Measurements from ENCODE around the gene SSTR3. TPM values are rescaled to one million over a fixed set of nuclear protein-coding genes. Genes with fewer than 3 reads are reported as not detected.

The SSTR3 gene
- total RNA-seq: 1.2 TPM

DNA sequence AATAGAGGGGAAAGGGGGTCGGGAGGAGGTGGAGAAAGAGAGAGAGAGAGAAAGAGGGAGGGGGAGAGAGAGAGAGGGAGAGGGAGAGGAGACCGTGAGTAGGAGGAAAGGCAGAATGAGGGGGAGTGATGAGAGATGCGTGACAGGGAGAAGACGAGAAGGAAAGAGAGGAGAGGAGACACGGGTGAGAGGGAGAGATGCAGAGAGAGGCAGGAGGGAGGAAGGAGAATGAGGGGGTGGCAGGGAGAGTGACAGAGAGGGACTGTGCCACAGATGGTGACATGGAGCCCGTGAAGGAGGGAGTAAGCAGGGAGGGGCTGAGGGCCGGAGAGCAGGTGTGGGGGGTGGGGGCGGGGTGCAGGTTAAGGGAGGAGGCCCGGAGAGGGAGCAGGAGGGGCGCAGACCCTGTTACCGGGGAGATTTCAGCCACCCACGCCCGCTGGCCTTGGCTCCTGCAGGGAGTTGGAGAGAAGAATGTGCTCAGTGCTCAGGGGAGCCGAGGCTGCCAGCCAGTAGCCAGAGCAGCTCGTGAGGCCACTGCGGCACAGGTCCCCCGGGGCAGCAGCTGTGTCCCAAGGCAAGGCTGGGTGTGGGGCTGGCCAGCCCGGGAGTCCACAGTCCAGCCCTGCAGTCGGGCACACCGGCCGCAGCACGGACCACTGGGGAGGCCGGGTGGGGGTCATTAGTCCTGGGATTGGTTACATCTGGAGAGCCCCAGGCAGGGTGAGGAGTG lies at the start of gene SSTR3:
Gene SSTR3, minus strand, starts transcription at position 304 of the 733 bp plus-strand sequence. CDS start 4,674 bp downstream, outside the sequence.

GRCh38 chr22:37244114-37244921 lies 32.0 kb upstream of the SSTR3 start, which contains the start of gene RAC2:
TSS of gene RAC2 (minus strand) at chr22:37244269. CDS start at chr22:37244148, 121 bp downstream.

DNA sequence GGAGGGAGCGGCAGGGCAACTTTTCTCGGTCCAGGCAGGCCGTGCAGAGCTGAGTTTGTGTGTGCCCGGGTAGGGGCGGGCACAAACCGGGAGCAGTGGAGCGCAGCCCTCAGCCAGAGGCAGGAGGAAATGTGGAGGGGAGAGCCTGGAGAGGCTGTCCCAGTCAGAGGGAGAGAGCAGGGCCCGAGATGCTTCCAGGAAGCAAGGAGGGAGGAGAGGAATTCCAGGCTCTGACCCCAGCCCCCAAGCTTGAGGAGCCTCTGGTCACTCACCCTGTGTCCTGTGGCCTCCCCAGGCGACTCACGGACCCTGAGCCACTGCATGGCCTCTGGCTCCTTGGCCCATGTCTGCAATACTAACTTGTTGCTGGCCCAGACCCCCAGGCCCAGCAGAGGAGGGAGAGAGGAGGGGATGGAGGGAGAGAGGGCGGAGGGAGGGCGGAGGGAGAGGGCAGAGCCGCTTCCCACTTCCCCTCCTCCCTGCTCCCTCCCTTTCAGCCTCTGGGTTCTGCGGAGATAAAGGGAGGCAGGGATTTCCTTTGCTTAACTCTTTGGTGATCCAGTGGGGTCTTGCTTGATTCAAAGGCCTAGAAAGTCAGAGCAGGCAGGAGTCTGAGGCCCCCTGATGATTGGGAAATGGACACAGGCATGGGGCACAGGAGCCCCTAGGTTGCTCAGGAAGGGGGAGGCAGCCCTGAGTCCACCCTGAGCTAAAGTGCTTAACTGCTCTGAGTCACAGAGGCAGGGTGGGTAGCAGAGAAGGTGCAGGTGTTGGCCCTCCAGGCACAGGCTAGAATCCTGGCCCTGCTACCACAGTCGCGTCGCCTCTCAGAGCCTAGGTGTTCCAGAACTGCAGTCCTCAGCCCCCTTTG lies 24.2 kb downstream of the SSTR3 start, which contains the start of gene C1QTNF6:
Gene C1QTNF6, minus strand, starts transcription at position 357 of the 871 bp plus-strand sequence. Its CDS starts 34 bp downstream, at position 323.

Small RNA genes within 50 kb of the gene (small RNA-seq; reads per million reads assigned to genes)
- not detected for gene Z82188.1

Other genes with a start within 250 kb of the SSTR3 start
- 8.1 TPM for gene TST, start 193.0 kb downstream of the SSTR3 start, total RNA-seq
- 25.4 TPM for gene MPST, start 192.7 kb downstream of the SSTR3 start, total RNA-seq
- gene KCTD17, start 160.7 kb downstream of the SSTR3 start, total RNA-seq: 34.1 TPM
- 0.23 TPM for gene TMPRSS6, start 102.8 kb downstream of the SSTR3 start, total RNA-seq
- gene IL2RB, start 62.6 kb downstream of the SSTR3 start, total RNA-seq: not detected
- gene C1QTNF6, start 24.2 kb downstream of the SSTR3 start, total RNA-seq: 4.4 TPM
- 1.2 TPM for gene RAC2, start 31.8 kb upstream of the SSTR3 start, total RNA-seq
- gene CYTH4, start 70.0 kb upstream of the SSTR3 start, total RNA-seq: 3.2 TPM
- gene ELFN2, start 215.0 kb upstream of the SSTR3 start, total RNA-seq: 16.8 TPM

Measured in diencephalon (tissue), 1 donor.